ENCODE measurements around the gene GLCCI1. TPM values are rescaled to one million over a fixed set of nuclear protein-coding genes. Genes with fewer than 3 reads are reported as not detected.
"Not testable (repeated sequence)": the region's sequence is repeated elsewhere in the genome, so short reads cannot be mapped to it uniquely, and the experiment has no call there.

GLCCI1 gene
- polyA plus RNA-seq, 4 donors: 33.2 to 41.6 (median 33.9) TPM

- no peak for DNase-seq (ENCODE audit: low read depth in 4 of 4, low spot score in 3 of 4)
Observed at GRCh38 chr7:7984424-7984823, 15.8 kb downstream of the GLCCI1 start.

- DNase-seq (ENCODE audit: low read depth in 4 of 4, low spot score in 3 of 4): no peak
Observed at GRCh38 chr7:7988706-7989105, 20.1 kb downstream of the GLCCI1 start.

GRCh38 chr7:7989133-7989532, 20.5 kb downstream of the GLCCI1 start:
- no peak for DNase-seq (ENCODE audit: low read depth in 4 of 4, low spot score in 3 of 4)

- no peak for DNase-seq (ENCODE audit: low read depth in 4 of 4, low spot score in 3 of 4)
Observed at GRCh38 chr7:7989616-7990440, 21.2 kb downstream of the GLCCI1 start.

- no peak for DNase-seq (ENCODE audit: low read depth in 4 of 4, low spot score in 3 of 4)
Observed at GRCh38 chr7:7990441-7990761, 21.8 kb downstream of the GLCCI1 start.

- DNase-seq (ENCODE audit: low read depth in 4 of 4, low spot score in 3 of 4): no peak
Observed at GRCh38 chr7:7992506-7992905, 23.9 kb downstream of the GLCCI1 start.

- DNase-seq (ENCODE audit: low read depth in 4 of 4, low spot score in 3 of 4): not testable (repeated sequence)
Observed at GRCh38 chr7:7995348-7995747, 26.8 kb downstream of the GLCCI1 start.

GRCh38 chr7:7996568-7996967, 28.0 kb downstream of the GLCCI1 start:
- peak in 2 of 4 donors; percentile 3 to 27 for DNase-seq (ENCODE audit: low read depth in 4 of 4, low spot score in 3 of 4)

GRCh38 chr7:8000315-8000941, 31.8 kb downstream of the GLCCI1 start:
- DNase-seq (ENCODE audit: low read depth in 4 of 4, low spot score in 3 of 4): no peak

- DNase-seq (ENCODE audit: low read depth in 4 of 4, low spot score in 3 of 4): no peak
Observed at GRCh38 chr7:8003077-8003476, 34.5 kb downstream of the GLCCI1 start.

GRCh38 chr7:8005279-8005678, 36.7 kb downstream of the GLCCI1 start:
- DNase-seq (ENCODE audit: low read depth in 4 of 4, low spot score in 3 of 4): no peak

GRCh38 chr7:8014399-8014798, 45.8 kb downstream of the GLCCI1 start:
- no peak for DNase-seq (ENCODE audit: low read depth in 4 of 4, low spot score in 3 of 4)

GRCh38 chr7:8015100-8015745, 46.6 kb downstream of the GLCCI1 start:
- no peak for DNase-seq (ENCODE audit: low read depth in 4 of 4, low spot score in 3 of 4)

- DNase-seq (ENCODE audit: low read depth in 4 of 4, low spot score in 3 of 4): no peak
Observed at GRCh38 chr7:8015746-8016120, 47.1 kb downstream of the GLCCI1 start.

GRCh38 chr7:8017423-8017822, 48.8 kb downstream of the GLCCI1 start:
- DNase-seq (ENCODE audit: low read depth in 4 of 4, low spot score in 3 of 4): no peak

- DNase-seq (ENCODE audit: low read depth in 4 of 4, low spot score in 3 of 4): no peak
Observed at GRCh38 chr7:8018961-8019360, 50.4 kb downstream of the GLCCI1 start.

- DNase-seq (ENCODE audit: low read depth in 4 of 4, low spot score in 3 of 4): no peak
Observed at GRCh38 chr7:8022628-8023027, 54.0 kb downstream of the GLCCI1 start.

- no peak for DNase-seq (ENCODE audit: low read depth in 4 of 4, low spot score in 3 of 4)
Observed at GRCh38 chr7:8035192-8035591, 66.6 kb downstream of the GLCCI1 start.

GRCh38 chr7:8035647-8036518, 67.3 kb downstream of the GLCCI1 start:
- DNase-seq (ENCODE audit: low read depth in 4 of 4, low spot score in 3 of 4): no peak

- DNase-seq (ENCODE audit: low read depth in 4 of 4, low spot score in 3 of 4): no peak
Observed at GRCh38 chr7:8037151-8037550, 68.6 kb downstream of the GLCCI1 start.

- DNase-seq (ENCODE audit: low read depth in 4 of 4, low spot score in 3 of 4): no peak
Observed at GRCh38 chr7:8040768-8041369, 72.3 kb downstream of the GLCCI1 start.
